Liver (tissue), 9 donors: ENCODE results near the gene MED25. TPM values are rescaled to one million over a fixed set of nuclear protein-coding genes. Genes with fewer than 3 reads are reported as not detected.

Experiments used
- DNase-seq: peaks from one replicate; pipeline ENCODE4 v3.0.0-alpha.2; 2017; ENCODE audit warnings: low spot score
- H3K27ac ChIP-seq, 2 donors: one replicate each; pipeline ENCODE4 v1.7.0; 2013; ENCODE audit warnings: inconsistent platforms in 2 of 2, low read length in 2 of 2, control low read depth in 1 of 2, low read depth in 1 of 2, mild to moderate bottlenecking in 1 of 2
- H3K27me3 ChIP-seq, 4 donors: one replicate each; pipeline versions ENCODE4 v1.6.1 to v1.7.0; 2013; ENCODE audit warnings: low read length in 3 of 4, inconsistent platforms in 1 of 4, mild to moderate bottlenecking in 1 of 4, moderate library complexity in 1 of 4; ENCODE audit not compliant: control insufficient read depth in 4 of 4, insufficient read depth in 4 of 4
- H3K36me3 ChIP-seq, 4 donors: one replicate each; pipeline versions ENCODE4 v1.6.1 to v1.7.0; 2013; ENCODE audit warnings: low read length in 3 of 4, mild to moderate bottlenecking in 3 of 4, low read depth in 1 of 4, moderate library complexity in 1 of 4; ENCODE audit not compliant: control insufficient read depth in 4 of 4, insufficient read depth in 3 of 4
- H3K4me1 ChIP-seq, 4 donors: one replicate each; pipeline versions ENCODE4 v1.6.1 to v1.7.0; 2013; ENCODE audit warnings: low read length in 3 of 4, mild to moderate bottlenecking in 3 of 4, moderate library complexity in 1 of 4; ENCODE audit not compliant: control insufficient read depth in 4 of 4, insufficient read depth in 4 of 4
- H3K4me3 ChIP-seq, 3 donors: one replicate each; pipeline versions ENCODE4 v1.6.1 to v1.7.0; 2013; ENCODE audit warnings: low read length in 3 of 3, control low read depth in 1 of 3, low read depth in 1 of 3, mild to moderate bottlenecking in 1 of 3
- H3K9ac ChIP-seq, 2 donors: one replicate each; pipeline ENCODE4 v1.7.0; 2013; ENCODE audit warnings: low read length in 2 of 2, mild to moderate bottlenecking in 2 of 2, moderate library complexity in 2 of 2, control low read depth in 1 of 2, low read depth in 1 of 2
- H3K9me3 ChIP-seq, 4 donors: one replicate each; pipeline versions ENCODE4 v1.6.1 to v1.7.0; 2013; ENCODE audit warnings: low read length in 3 of 4; ENCODE audit not compliant: control insufficient read depth in 4 of 4
- EGR1 ChIP-seq, 2 donors: IDR thresholded peaks; 2 replicates each; pipeline ENCODE4 v1.6.1; 2016 to 2018; ENCODE audit warnings: antibody characterized with exemption in 2 of 2, low read depth in 2 of 2
- FOXA1 ChIP-seq: IDR thresholded peaks from 2 replicates; pipeline ENCODE4 v1.6.1; 2016; ENCODE audit warnings: antibody characterized with exemption
- HNF4A ChIP-seq, 2 donors: conservative IDR thresholded peaks; 2 replicates each; pipeline ENCODE4 v1.6.1; 2016; ENCODE audit warnings: antibody characterized with exemption in 2 of 2, mild to moderate bottlenecking in 2 of 2
- HNF4G ChIP-seq: IDR thresholded peaks from 2 replicates; pipeline ENCODE4 v1.6.1; 2016; ENCODE audit warnings: antibody characterized with exemption
- JUND ChIP-seq, 2 donors: IDR thresholded peaks; 2 replicates each; pipeline ENCODE4 v1.6.1; 2016; ENCODE audit warnings: antibody characterized with exemption in 2 of 2
- NR2F2 ChIP-seq: IDR thresholded peaks from 2 replicates; pipeline ENCODE4 v1.6.1; 2016; ENCODE audit warnings: antibody characterized with exemption
- RAD21 ChIP-seq, 2 donors: IDR thresholded peaks; 2 replicates each; pipeline ENCODE4 v1.6.1; 2016; ENCODE audit warnings: antibody characterized with exemption in 2 of 2, mild to moderate bottlenecking in 2 of 2
- RXRA ChIP-seq, 2 donors: IDR thresholded peaks; 2 replicates each; pipeline ENCODE4 v1.6.1; 2017 to 2018; ENCODE audit warnings: antibody characterized with exemption in 2 of 2, mild to moderate bottlenecking in 1 of 2
- SP1 ChIP-seq: IDR thresholded peaks from 2 replicates; pipeline ENCODE4 v1.6.1; 2018; ENCODE audit warnings: antibody characterized with exemption, mild to moderate bottlenecking
- TAF1 ChIP-seq: conservative IDR thresholded peaks from 2 replicates; pipeline ENCODE4 v1.6.1; 2016; ENCODE audit warnings: antibody characterized with exemption, mild to moderate bottlenecking
- YY1 ChIP-seq: IDR thresholded peaks from 2 replicates; pipeline ENCODE4 v1.6.1; 2016; ENCODE audit warnings: antibody characterized with exemption, mild to moderate bottlenecking
- WGBS: extraction: QIAGEN DNeasy Blood & Tissue Kit; methylation state at CpG from one replicate; pipeline ENCODE4 v1.1.7; 2013; 5-methylcytosine and 5-hydroxymethylcytosine counted together
- polyA plus RNA-seq, 2 donors: library from polyadenylated mRNA; stranded (reverse) in 1 of 2; unstranded in 1 of 2; fragments of 200-250 nt in 1 of 2; fragments of >200 nt in 1 of 2; fragmentation: Nextera tagmentation in 1 of 2; extraction: Ambion mirVana in 1 of 2; gene quantifications; one replicate each; pipeline versions ENCODE4 v1.2.1 to v1.2.3, GENCODE V29; 2013 to 2015
- total RNA-seq, 2 donors: library from RNA; depleted of rRNA; stranded (reverse); fragments of >200 nt; gene quantifications; one replicate each; pipeline ENCODE4 v1.2.3, GENCODE V29; 2014
- TF ChIP-seq, protein P1 (sequence below): IDR thresholded peaks from 2 replicates; pipeline ENCODE4 v1.6.1; 2016; ENCODE audit warnings: antibody characterized with exemption
- TF ChIP-seq, protein P2 (sequence below): IDR thresholded peaks from 2 replicates; pipeline ENCODE4 v1.6.1; 2016; ENCODE audit warnings: antibody characterized with exemption
- TF ChIP-seq, protein P3 (sequence below): IDR thresholded peaks from 2 replicates; pipeline ENCODE4 v1.6.1; 2016; ENCODE audit warnings: antibody characterized with exemption, mild to moderate bottlenecking
- TF ChIP-seq, protein P4 (sequence below): IDR thresholded peaks from 2 replicates; pipeline ENCODE4 v1.6.1; 2016; ENCODE audit warnings: antibody characterized with exemption
- donor health status: healthy.
- donor health status: healthy.
- donor health status: healthy.
- donor health status: healthy.
- donor health status: healthy.

MED25 gene
- total and polyA plus RNA-seq, 4 donors, result 4.7 to 24.1 (median 9.6) TPM

DNA sequence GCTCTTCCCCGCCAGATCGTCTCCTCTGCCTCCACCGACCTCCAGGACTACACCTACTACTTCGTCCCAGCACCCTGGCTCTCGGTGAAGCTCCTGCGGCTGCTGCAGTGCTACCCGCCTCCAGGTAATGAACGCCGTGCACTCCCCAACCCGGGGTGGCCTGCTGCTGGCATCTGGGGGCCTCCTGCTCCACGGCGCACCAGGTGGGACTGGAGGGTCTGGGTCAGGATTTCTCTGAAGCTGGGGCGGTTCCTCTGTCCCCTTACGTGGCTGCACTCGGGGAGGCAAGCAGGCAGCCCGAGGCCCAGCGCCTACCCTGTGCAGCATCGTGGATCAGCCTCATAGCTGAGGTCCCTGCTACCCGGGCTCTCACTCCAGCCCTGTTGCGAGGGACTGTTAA, 22.5 kb upstream of the MED25 start:
- Histone ChIP-seq H3K27me3 (no peaks in the 10 kb centered on the region), H3K36me3 (peaks cover 35 to 84% (median 58%) of the 10 kb centered on the region in 4 donors), H3K9ac (no peak overlapping the region), H3K27ac (no peak overlapping the region), H3K4me1 (no peaks in the 10 kb centered on the region), H3K9me3 (no peaks in the 10 kb centered on the region), H3K4me3 (no peak overlapping the region)
- DNase-seq, result no peak
- no peak for TF ChIP-seq YY1
- TF ChIP-seq TAF1, result no peak
- no peak for TF ChIP-seq SP1
- TF ChIP-seq RAD21 (IDR thresholded peaks at IDR 0.05), result no peak
- TF ChIP-seq, protein P1, sequence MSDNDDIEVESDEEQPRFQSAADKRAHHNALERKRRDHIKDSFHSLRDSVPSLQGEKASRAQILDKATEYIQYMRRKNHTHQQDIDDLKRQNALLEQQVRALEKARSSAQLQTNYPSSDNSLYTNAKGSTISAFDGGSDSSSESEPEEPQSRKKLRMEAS, result no peak
- TF ChIP-seq FOXA1, result no peak
- TF ChIP-seq, protein P2, sequence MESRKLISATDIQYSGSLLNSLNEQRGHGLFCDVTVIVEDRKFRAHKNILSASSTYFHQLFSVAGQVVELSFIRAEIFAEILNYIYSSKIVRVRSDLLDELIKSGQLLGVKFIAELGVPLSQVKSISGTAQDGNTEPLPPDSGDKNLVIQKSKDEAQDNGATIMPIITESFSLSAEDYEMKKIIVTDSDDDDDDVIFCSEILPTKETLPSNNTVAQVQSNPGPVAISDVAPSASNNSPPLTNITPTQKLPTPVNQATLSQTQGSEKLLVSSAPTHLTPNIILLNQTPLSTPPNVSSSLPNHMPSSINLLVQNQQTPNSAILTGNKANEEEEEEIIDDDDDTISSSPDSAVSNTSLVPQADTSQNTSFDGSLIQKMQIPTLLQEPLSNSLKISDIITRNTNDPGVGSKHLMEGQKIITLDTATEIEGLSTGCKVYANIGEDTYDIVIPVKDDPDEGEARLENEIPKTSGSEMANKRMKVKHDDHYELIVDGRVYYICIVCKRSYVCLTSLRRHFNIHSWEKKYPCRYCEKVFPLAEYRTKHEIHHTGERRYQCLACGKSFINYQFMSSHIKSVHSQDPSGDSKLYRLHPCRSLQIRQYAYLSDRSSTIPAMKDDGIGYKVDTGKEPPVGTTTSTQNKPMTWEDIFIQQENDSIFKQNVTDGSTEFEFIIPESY, result no peak
- 97% methylated on average over 20 of the region's 20 CpGs for WGBS

DNA sequence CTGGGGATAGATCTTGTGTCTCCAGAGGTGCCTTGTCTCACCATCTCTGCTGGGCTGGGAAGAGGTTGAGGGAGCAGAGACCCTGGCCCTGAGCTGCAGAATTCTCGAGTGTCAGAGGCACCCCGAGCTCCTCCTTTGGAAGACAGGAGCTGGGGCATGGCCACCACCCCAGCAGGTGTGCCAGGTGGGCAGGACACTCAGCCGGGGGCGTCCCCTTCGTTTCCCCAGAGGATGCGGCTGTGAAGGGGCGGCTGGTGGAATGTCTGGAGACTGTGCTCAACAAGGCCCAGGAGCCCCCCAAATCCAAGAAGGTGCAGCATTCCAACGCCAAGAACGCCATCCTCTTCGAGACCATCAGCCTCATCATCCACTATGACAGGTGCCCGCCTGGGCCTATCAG, 19.5 kb upstream of the MED25 start:
- H3K27ac ChIP-seq, result no peak overlapping the region
- 96% methylated on average over 11 of the region's 11 CpGs for WGBS
- TF ChIP-seq EGR1 (IDR thresholded peaks at IDR 0.05; ENCODE audit: low read depth in 2 of 2) (no peak), RXRA (IDR thresholded peaks at IDR 0.05) (no peak)
- TF ChIP-seq, protein P3, sequence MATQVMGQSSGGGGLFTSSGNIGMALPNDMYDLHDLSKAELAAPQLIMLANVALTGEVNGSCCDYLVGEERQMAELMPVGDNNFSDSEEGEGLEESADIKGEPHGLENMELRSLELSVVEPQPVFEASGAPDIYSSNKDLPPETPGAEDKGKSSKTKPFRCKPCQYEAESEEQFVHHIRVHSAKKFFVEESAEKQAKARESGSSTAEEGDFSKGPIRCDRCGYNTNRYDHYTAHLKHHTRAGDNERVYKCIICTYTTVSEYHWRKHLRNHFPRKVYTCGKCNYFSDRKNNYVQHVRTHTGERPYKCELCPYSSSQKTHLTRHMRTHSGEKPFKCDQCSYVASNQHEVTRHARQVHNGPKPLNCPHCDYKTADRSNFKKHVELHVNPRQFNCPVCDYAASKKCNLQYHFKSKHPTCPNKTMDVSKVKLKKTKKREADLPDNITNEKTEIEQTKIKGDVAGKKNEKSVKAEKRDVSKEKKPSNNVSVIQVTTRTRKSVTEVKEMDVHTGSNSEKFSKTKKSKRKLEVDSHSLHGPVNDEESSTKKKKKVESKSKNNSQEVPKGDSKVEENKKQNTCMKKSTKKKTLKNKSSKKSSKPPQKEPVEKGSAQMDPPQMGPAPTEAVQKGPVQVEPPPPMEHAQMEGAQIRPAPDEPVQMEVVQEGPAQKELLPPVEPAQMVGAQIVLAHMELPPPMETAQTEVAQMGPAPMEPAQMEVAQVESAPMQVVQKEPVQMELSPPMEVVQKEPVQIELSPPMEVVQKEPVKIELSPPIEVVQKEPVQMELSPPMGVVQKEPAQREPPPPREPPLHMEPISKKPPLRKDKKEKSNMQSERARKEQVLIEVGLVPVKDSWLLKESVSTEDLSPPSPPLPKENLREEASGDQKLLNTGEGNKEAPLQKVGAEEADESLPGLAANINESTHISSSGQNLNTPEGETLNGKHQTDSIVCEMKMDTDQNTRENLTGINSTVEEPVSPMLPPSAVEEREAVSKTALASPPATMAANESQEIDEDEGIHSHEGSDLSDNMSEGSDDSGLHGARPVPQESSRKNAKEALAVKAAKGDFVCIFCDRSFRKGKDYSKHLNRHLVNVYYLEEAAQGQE, result no peak

DNA sequence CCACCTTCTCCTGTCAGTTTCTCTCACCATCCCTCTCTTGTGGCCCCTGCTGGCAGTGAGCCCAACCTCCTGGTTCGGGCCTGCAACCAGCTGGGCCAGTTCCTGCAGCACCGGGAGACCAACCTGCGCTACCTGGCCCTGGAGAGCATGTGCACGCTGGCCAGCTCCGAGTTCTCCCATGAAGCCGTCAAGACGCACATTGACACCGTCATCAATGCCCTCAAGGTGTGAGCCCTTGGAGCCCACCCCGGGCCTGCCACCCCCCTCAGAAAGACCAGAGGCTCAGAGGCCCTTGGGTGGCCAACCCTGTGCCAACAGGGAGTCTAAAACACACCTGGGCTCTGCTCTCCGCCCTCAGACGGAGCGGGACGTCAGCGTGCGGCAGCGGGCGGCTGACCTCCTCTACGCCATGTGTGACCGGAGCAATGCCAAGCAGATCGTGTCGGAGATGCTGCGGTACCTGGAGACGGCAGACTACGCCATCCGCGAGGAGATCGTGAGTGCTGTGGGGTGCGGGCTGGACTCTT, 18.8 kb upstream of the MED25 start:
- H3K27ac ChIP-seq, result no peak overlapping the region
- no peak overlapping the region for H3K4me3 ChIP-seq
- H3K9me3 ChIP-seq, result no peaks in the 10 kb centered on the region
- H3K27me3 ChIP-seq, result no peaks in the 10 kb centered on the region
- DNase-seq, result no peak
- H3K9ac ChIP-seq, result no peak overlapping the region
- no peak for TF ChIP-seq RAD21 (IDR thresholded peaks at IDR 0.05)
- no peak for TF ChIP-seq EGR1 (IDR thresholded peaks at IDR 0.05; ENCODE audit: low read depth in 2 of 2)
- TF ChIP-seq, protein P1, result no peak
- TF ChIP-seq HNF4A (conservative IDR thresholded peaks at IDR 0.05), result no peak
- no peak for TF ChIP-seq SP1
- no peak for TF ChIP-seq JUND (IDR thresholded peaks at IDR 0.05)
- TF ChIP-seq, protein P4, sequence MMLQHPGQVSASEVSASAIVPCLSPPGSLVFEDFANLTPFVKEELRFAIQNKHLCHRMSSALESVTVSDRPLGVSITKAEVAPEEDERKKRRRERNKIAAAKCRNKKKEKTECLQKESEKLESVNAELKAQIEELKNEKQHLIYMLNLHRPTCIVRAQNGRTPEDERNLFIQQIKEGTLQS, result no peak
- TF ChIP-seq RXRA (IDR thresholded peaks at IDR 0.05), result no peak
- TF ChIP-seq, protein P3, result no peak
- no peak for TF ChIP-seq FOXA1
- TF ChIP-seq NR2F2, result no peak
- TF ChIP-seq HNF4G, result no peak
- peaks cover 41 to 84% (median 58%) of the 10 kb centered on the region in 4 donors for H3K36me3 ChIP-seq
- WGBS, result 97% methylated on average over 28 of the region's 28 CpGs
- H3K4me1 ChIP-seq, result no peaks in the 10 kb centered on the region

More for the DNA sequence above, 19.5 kb upstream of the MED25 start:
- Histone ChIP-seq H3K9me3 (no peaks in the 10 kb centered on the region), H3K36me3 (peaks cover 41 to 83% (median 60%) of the 10 kb centered on the region in 4 donors), H3K9ac (no peak overlapping the region), H3K27me3 (no peaks in the 10 kb centered on the region), H3K4me1 (no peaks in the 10 kb centered on the region), H3K4me3 (no peak overlapping the region)
- DNase-seq, result no peak
